WERI-Rb-1 (cell line): ENCODE results near the gene OSBP2.
"Not testable (repeated sequence)": the region's sequence is repeated elsewhere in the genome, so short reads cannot be mapped to it uniquely, and the experiment has no call there.

Experiments
- DNase-seq: peaks from one replicate; pipeline ENCODE4 v3.0.0-alpha.2; 2020
- H3K27ac ChIP-seq: fragments of 250-450 bp; sonication (Bioruptor Pico); 2 replicates; pipeline ENCODE4 v1.5.1; 2020; ENCODE audit warnings: mild to moderate bottlenecking, moderate library complexity
- H3K27me3 ChIP-seq: fragments of 250-450 bp; sonication (Bioruptor Pico); 2 replicates; pipeline ENCODE4 v1.5.1; 2021; ENCODE audit warnings: mild to moderate bottlenecking, low read depth, moderate library complexity; ENCODE audit not compliant: insufficient read depth, severe bottlenecking
- H3K36me3 ChIP-seq: fragments of 250-450 bp; sonication (Bioruptor Pico); 2 replicates; pipeline ENCODE4 v1.5.1; 2020; ENCODE audit warnings: mild to moderate bottlenecking, moderate library complexity
- H3K4me3 ChIP-seq: 2 replicates; pipeline ENCODE4 v1.5.1; 2011; ENCODE audit warnings: low read depth, mild to moderate bottlenecking, control low read depth, low read length
- H3K9me3 ChIP-seq: fragments of 250-450 bp; sonication (Bioruptor Pico); 2 replicates; pipeline ENCODE4 v1.5.1; 2021; ENCODE audit warnings: mild to moderate bottlenecking, moderate library complexity; ENCODE audit not compliant: severe bottlenecking
- TF ChIP-seq, protein P1 (sequence below): IDR thresholded peaks from 2 replicates; pipeline ENCODE4 v1.5.1; 2011; ENCODE audit warnings: low read depth, mild to moderate bottlenecking, control low read depth, inconsistent platforms, low read length

The OSBP2 gene

DNA sequence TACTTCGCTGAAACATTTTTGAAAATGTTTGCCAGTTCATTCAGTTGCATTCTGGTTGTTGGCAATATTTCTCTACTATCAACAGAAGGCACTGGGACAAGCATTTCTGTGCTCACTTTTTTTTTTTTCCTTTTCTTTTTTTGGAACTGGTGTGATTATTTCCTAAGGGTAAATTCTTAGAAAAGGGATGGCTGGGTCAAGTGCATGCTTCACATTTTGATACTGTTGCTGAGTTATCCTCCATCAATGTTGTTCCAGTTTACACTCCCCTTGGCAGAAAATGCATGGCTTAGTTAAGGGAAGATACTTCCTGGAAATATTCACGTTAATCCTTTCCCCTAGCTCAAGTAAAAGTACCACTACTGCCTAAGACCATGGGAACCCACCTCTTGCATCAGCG lies 81.8 kb downstream of the OSBP2 start:
- DNase-seq, result no peak
- TF ChIP-seq, protein P1, sequence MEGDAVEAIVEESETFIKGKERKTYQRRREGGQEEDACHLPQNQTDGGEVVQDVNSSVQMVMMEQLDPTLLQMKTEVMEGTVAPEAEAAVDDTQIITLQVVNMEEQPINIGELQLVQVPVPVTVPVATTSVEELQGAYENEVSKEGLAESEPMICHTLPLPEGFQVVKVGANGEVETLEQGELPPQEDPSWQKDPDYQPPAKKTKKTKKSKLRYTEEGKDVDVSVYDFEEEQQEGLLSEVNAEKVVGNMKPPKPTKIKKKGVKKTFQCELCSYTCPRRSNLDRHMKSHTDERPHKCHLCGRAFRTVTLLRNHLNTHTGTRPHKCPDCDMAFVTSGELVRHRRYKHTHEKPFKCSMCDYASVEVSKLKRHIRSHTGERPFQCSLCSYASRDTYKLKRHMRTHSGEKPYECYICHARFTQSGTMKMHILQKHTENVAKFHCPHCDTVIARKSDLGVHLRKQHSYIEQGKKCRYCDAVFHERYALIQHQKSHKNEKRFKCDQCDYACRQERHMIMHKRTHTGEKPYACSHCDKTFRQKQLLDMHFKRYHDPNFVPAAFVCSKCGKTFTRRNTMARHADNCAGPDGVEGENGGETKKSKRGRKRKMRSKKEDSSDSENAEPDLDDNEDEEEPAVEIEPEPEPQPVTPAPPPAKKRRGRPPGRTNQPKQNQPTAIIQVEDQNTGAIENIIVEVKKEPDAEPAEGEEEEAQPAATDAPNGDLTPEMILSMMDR, result no peak
- H3K36me3 ChIP-seq, result no peaks in the 10 kb centered on the region
- H3K9me3 ChIP-seq, result no peaks in the 10 kb centered on the region
- H3K27me3 ChIP-seq, result no peaks in the 10 kb centered on the region
- H3K4me3 ChIP-seq, result no peak overlapping the region
- H3K27ac ChIP-seq, result no peak overlapping the region

DNA sequence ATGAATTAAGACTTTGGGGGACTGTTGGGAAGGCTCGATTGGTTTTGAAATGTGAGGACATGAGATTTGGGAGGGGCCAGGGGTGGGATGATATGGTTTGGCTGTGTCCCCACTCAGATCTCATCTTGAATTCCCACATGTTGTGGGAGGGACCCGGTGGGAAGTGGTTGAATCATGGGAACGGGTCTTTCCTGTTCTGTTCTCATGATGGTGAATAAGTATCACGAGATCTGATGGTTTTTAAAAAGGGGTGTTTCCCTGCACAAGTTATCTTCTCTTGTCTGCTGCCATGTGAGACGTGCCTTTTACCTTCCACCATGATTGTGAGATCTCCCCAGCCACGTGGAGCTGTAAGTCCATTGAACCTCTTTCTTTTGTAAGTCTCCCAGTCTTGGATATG lies 82.5 kb downstream of the OSBP2 start:
- H3K4me3 ChIP-seq, H3K27me3 ChIP-seq, H3K27ac ChIP-seq, H3K9me3 ChIP-seq, H3K36me3 ChIP-seq, DNase-seq: not testable (repeated sequence)

DNA sequence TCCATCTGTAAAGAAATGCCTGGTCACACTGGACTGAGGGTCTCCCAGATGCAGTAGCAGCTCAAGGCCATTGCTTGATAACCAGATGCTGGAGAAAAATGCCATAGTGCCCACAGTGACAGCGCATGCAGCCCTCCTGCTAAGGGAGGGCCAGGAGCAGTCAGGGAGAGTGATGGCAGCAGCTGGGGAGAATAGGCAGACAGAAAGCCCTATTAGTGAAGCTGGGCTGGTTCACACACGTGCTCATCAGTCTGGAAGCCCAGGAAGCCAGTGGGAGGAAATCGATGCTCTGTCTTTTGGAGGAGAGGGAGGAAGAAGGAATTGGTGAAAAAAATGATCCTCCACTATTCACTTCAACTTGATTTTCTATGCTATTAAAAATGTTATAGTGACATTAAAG lies 82.9 kb downstream of the OSBP2 start:
- no peak for DNase-seq
- Histone ChIP-seq H3K36me3 (no peaks in the 10 kb centered on the region), H3K4me3 (no peak overlapping the region), H3K27ac (no peak overlapping the region), H3K9me3 (no peaks in the 10 kb centered on the region), H3K27me3 (no peaks in the 10 kb centered on the region)
- TF ChIP-seq, protein P1, result no peak

DNA sequence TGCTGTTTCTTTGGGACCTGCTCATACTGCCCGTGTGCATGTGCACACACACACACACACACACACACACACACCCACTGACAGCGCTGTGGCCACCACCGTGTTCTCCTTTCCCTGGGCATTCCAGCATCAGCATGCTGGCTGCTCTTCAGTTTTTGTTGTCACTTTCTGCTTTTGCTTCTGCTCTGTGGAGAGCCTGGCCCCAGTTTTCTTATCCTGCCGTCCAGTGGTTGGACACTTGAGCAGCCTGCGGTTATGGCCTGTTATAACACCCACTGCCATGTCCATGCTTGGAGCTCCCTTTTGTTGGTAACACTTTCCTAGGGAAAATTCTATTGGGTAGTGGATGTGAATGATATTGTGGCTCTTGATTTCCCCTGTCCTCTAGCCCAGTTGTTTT lies 83.6 kb downstream of the OSBP2 start:
- H3K27ac ChIP-seq, result no peak overlapping the region
- H3K27me3 ChIP-seq, result no peaks in the 10 kb centered on the region

DNA sequence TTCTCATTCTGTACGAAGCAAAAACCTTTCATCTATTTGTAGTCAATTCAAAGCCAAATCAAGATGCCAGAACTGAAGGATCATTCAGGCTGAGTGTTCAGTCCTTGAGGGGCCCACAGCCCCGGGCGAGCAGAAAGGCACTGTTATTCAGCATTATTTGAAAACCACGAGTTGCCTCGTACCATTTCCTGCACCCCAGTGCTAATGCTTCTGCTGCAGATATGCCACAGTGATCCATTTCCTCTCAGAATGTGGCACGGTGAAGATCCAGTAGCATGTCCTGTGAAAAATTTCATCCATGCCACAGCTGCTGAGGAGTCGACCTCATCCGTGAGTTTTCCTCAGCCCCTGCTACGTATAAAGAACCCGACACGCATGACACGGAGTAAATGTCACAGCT lies 85.4 kb downstream of the OSBP2 start:
- Histone ChIP-seq H3K27ac (no peak overlapping the region), H3K27me3 (no peaks in the 10 kb centered on the region), H3K4me3 (no peak overlapping the region), H3K36me3 (no peaks in the 10 kb centered on the region), H3K9me3 (no peaks in the 10 kb centered on the region)
- no peak for DNase-seq
- TF ChIP-seq, protein P1, result no peak

More for the DNA sequence above, 83.6 kb downstream of the OSBP2 start:
- TF ChIP-seq, protein P1, result no peak
- no peaks in the 10 kb centered on the region for H3K9me3 ChIP-seq
- no peak for DNase-seq
- no peaks in the 10 kb centered on the region for H3K36me3 ChIP-seq
- H3K4me3 ChIP-seq, result no peak overlapping the region

DNA sequence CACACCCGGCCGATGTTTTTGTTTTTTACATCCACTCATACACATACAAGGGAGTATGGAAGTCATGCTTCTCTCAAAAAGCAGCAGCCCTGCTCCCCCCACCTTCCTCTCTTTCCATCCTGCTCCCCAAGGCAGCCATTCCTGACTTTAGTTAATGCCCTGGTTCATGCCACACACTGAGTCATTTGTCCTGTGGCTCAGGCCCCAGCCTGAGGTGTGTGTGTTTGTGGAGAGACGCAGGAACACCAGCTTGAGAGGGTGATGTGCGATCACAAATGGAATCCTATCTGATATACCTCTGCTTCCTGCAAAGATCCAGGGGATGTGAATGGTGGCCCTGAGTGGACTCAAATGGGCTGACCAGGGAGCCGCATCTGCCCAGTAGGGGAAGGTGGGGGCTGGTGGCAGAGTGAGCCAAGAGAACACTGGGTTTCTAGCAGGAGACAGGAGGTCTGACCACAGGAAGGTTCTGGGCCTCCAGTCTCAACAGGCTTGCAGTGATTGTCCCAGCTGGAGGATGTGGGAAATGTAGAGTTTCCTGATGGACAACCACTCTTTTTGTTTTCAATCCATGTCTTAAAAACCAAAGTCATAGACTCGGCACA lies 86.7 kb downstream of the OSBP2 start:
- H3K27ac ChIP-seq, result no peak overlapping the region
- TF ChIP-seq, protein P1, result no peak
- no peak for DNase-seq
- H3K4me3 ChIP-seq, result no peak overlapping the region
- H3K9me3 ChIP-seq, result no peaks in the 10 kb centered on the region
- H3K27me3 ChIP-seq, result no peaks in the 10 kb centered on the region
- H3K36me3 ChIP-seq, result no peaks in the 10 kb centered on the region
